Inferior parietal cortex (tissue), 1 donor: ENCODE results near the gene SIPA1L3.

Source experiments
- DNase-seq: peaks from one replicate; pipeline ENCODE4 v3.0.0-alpha.2; 2016; ENCODE audit errors: extremely low spot score

The SIPA1L3 gene

GRCh38 chr19:38152461-38153379 lies 245.7 kb downstream of the SIPA1L3 start:
- DNase-seq, result no peak

GRCh38 chr19:38155453-38155852 lies 248.4 kb downstream of the SIPA1L3 start:
- DNase-seq, result peak; percentile 38

- no peak for DNase-seq
These were observed 251.7 kb downstream of the SIPA1L3 start for GRCh38 chr19:38158730-38159129.

GRCh38 chr19:38162094-38162493 lies 255.1 kb downstream of the SIPA1L3 start:
- DNase-seq, result no peak

- no peak for DNase-seq
These were observed 255.6 kb downstream of the SIPA1L3 start for GRCh38 chr19:38162632-38163031.

- no peak for DNase-seq
These were observed 256.6 kb downstream of the SIPA1L3 start for GRCh38 chr19:38163419-38164290.

- DNase-seq, result no peak
These were observed 257.5 kb downstream of the SIPA1L3 start for GRCh38 chr19:38164526-38164925.

- no peak for DNase-seq
These were observed 258.3 kb downstream of the SIPA1L3 start for GRCh38 chr19:38165335-38165734.

GRCh38 chr19:38168637-38169036 lies 261.6 kb downstream of the SIPA1L3 start:
- no peak for DNase-seq

GRCh38 chr19:38170334-38170733 lies 263.3 kb downstream of the SIPA1L3 start:
- no peak for DNase-seq

- DNase-seq, result peak; percentile 32
These were observed 265.0 kb downstream of the SIPA1L3 start for GRCh38 chr19:38172001-38172400.

GRCh38 chr19:38173291-38174041 lies 266.5 kb downstream of the SIPA1L3 start:
- peak; percentile 87 for DNase-seq

GRCh38 chr19:38175422-38175821 lies 268.4 kb downstream of the SIPA1L3 start:
- no peak for DNase-seq

GRCh38 chr19:38180071-38180470 lies 273.1 kb downstream of the SIPA1L3 start:
- no peak for DNase-seq

GRCh38 chr19:38182536-38183210 lies 275.7 kb downstream of the SIPA1L3 start:
- no peak for DNase-seq

GRCh38 chr19:38183251-38183897 lies 276.4 kb downstream of the SIPA1L3 start:
- no peak for DNase-seq

- DNase-seq, result no peak
These were observed 277.8 kb downstream of the SIPA1L3 start for GRCh38 chr19:38184815-38185214.

GRCh38 chr19:38185562-38185961 lies 278.6 kb downstream of the SIPA1L3 start:
- DNase-seq, result no peak

- DNase-seq, result no peak
These were observed 283.1 kb downstream of the SIPA1L3 start for GRCh38 chr19:38190061-38190460.

GRCh38 chr19:38190793-38191192 lies 283.8 kb downstream of the SIPA1L3 start:
- DNase-seq, result no peak

- no peak for DNase-seq
These were observed 284.7 kb downstream of the SIPA1L3 start for GRCh38 chr19:38191747-38192146.
